ENCODE data around the gene GPS2.

GPS2 gene

DNA sequence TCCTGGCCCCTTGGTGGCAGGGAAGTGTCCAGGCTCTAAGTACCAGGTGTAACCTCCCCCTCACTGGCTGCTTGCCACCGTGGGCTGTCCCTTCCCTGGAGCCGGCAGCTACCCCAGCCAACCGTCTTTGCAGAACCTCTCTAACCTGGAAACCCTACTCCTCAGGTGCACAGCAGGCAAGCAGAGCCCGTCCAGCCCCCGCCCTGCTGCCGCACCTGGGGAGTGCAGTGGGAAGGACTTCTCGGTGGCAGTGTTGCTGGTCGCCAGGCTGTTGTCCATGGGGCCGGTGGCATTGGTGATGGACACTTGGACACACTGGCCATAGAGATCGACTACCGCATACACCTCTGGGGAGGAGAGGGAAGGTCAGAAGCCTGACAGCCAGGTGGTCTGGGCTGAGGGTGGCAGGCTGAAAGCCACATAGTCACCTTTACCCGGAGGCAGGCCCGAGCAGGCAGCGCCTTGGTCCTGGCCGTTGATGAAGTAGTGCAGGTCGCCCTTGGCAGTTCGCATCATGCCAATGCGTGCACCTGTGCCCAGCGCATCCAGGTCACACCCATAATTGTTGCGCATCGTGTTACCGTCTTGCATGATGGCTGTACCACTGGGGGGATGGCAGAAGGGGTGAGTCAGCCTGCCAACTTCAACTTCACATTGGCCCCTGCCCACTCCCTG, 7.5 kb upstream of the GPS2 start:
- ChIA-PET CTCF (interaction anchor here (0.6 to 5.2 kb wide), 8 partner anchors 9 to 238 kb away, joined by 3 to 50 read pairs (median 3); partner anchors contain the start of genes ACAP1 and SLC2A4), POLR2A (interaction anchor here (1.0 to 1.3 kb wide), 2 partner anchors 9 to 13 kb away, joined by 4 read pairs; no protein-coding TSS in a partner anchor)
- Histone ChIP-seq H3K4me3 (ENCODE audit: low read depth, low read length) (no peak overlapping the region), H3K36me3 (ENCODE audit: control insufficient read depth in 2 of 2, insufficient read depth in 1 of 2, low read length in 2 of 2) (peaks cover 41 to 90% of the 10 kb centered on the region in 2 experiments), H3K27ac (ENCODE audit: extremely low read depth, low read depth, low read length) (no peak overlapping the region), H3K9me3 (ENCODE audit: control insufficient read depth, insufficient read depth, low read depth, low read length) (no peaks in the 10 kb centered on the region), H3K4me1 (ENCODE audit: control insufficient read depth, insufficient read depth, low read length) (peaks cover under 1% of the 10 kb centered on the region; the same call in 1 of the 2 replicates)
- TF ChIP-seq, protein P1, sequence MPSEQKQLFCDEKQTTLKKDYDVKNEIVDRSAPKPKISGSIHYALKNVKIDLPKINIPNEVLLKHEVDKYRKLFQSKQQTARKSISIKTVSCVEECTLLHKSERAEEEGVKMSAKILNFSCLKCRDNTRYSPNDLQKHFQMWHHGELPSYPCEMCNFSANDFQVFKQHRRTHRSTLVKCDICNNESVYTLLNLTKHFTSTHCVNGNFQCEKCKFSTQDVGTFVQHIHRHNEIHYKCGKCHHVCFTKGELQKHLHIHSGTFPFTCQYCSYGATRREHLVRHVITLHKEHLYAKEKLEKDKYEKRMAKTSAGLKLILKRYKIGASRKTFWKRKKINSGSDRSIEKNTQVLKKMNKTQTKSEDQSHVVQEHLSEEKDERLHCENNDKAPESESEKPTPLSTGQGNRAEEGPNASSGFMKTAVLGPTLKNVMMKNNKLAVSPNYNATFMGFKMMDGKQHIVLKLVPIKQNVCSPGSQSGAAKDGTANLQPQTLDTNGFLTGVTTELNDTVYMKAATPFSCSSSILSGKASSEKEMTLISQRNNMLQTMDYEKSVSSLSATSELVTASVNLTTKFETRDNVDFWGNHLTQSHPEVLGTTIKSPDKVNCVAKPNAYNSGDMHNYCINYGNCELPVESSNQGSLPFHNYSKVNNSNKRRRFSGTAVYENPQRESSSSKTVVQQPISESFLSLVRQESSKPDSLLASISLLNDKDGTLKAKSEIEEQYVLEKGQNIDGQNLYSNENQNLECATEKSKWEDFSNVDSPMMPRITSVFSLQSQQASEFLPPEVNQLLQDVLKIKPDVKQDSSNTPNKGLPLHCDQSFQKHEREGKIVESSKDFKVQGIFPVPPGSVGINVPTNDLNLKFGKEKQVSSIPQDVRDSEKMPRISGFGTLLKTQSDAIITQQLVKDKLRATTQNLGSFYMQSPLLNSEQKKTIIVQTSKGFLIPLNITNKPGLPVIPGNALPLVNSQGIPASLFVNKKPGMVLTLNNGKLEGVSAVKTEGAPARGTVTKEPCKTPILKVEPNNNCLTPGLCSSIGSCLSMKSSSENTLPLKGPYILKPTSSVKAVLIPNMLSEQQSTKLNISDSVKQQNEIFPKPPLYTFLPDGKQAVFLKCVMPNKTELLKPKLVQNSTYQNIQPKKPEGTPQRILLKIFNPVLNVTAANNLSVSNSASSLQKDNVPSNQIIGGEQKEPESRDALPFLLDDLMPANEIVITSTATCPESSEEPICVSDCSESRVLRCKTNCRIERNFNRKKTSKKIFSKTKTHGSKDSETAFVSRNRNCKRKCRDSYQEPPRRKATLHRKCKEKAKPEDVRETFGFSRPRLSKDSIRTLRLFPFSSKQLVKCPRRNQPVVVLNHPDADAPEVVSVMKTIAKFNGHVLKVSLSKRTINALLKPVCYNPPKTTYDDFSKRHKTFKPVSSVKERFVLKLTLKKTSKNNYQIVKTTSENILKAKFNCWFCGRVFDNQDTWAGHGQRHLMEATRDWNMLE (tag by site-specific recombination; conservative IDR thresholded peaks at IDR 0.05; ENCODE audit: low read depth), result no peak
- TF ChIP-seq ZNF626 (tag by site-specific recombination; IDR thresholded peaks at IDR 0.05) (no peak), ZNF785 (tag by site-specific recombination; IDR thresholded peaks at IDR 0.05) (no peak), ZNF354C (tag by site-specific recombination; IDR thresholded peaks at IDR 0.05; ENCODE audit: borderline replicate concordance, low read depth) (no peak), YY2 (tag by site-specific recombination; IDR thresholded peaks at IDR 0.05) (no peak), ZNF2 (tag by site-specific recombination; IDR thresholded peaks at IDR 0.05) (no peak), ZNF155 (tag by site-specific recombination; IDR thresholded peaks at IDR 0.05) (no peak), ZNF214 (tag by site-specific recombination; IDR thresholded peaks at IDR 0.05; ENCODE audit: borderline replicate concordance) (no peak), ZNF394 (tag by site-specific recombination; IDR thresholded peaks at IDR 0.05; ENCODE audit: borderline replicate concordance) (no peak), ZNF707 (tag by site-specific recombination; IDR thresholded peaks at IDR 0.05) (no peak)
- TF ChIP-seq, protein P2, sequence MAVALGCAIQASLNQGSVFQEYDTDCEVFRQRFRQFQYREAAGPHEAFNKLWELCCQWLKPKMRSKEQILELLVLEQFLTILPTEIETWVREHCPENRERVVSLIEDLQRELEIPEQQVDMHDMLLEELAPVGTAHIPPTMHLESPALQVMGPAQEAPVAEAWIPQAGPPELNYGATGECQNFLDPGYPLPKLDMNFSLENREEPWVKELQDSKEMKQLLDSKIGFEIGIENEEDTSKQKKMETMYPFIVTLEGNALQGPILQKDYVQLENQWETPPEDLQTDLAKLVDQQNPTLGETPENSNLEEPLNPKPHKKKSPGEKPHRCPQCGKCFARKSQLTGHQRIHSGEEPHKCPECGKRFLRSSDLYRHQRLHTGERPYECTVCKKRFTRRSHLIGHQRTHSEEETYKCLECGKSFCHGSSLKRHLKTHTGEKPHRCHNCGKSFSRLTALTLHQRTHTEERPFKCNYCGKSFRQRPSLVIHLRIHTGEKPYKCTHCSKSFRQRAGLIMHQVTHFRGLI (tag by site-specific recombination; IDR thresholded peaks at IDR 0.05), result no peak
- TF ChIP-seq, protein P3, sequence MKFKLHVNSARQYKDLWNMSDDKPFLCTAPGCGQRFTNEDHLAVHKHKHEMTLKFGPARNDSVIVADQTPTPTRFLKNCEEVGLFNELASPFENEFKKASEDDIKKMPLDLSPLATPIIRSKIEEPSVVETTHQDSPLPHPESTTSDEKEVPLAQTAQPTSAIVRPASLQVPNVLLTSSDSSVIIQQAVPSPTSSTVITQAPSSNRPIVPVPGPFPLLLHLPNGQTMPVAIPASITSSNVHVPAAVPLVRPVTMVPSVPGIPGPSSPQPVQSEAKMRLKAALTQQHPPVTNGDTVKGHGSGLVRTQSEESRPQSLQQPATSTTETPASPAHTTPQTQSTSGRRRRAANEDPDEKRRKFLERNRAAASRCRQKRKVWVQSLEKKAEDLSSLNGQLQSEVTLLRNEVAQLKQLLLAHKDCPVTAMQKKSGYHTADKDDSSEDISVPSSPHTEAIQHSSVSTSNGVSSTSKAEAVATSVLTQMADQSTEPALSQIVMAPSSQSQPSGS (tag by site-specific recombination; IDR thresholded peaks at IDR 0.05; ENCODE audit: low read depth), result no peak

DNA sequence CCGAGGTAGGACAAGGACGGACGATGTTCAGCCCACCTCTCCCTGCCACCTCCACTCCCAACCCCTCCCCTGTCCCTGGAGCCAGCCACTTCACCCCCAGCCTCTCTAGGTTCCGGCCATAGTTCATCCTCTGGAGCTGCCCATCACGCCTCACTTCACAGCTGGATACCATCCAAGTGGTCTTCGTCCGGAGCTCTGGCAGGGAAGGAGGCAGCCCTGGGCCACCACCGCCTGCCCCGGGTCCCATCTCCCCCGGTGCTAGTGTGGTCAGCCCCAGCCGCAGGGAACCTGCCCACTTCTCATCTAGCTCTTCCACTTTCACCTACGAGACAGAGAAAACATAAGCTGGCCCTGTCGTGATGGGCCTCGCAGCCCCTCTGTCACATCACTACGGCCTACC, 6.3 kb upstream of the GPS2 start:
- ChIA-PET POLR2A (interaction anchor here (1.0 to 1.3 kb wide), 2 partner anchors 8 to 12 kb away, joined by 4 read pairs; no protein-coding TSS in a partner anchor), CTCF (interaction anchor here (0.7 to 1.2 kb wide), 5 partner anchors 8 to 300 kb away, joined by 3 to 8 read pairs (median 5); partner anchors contain the start of gene SLC2A4)
- TF ChIP-seq, protein P4, sequence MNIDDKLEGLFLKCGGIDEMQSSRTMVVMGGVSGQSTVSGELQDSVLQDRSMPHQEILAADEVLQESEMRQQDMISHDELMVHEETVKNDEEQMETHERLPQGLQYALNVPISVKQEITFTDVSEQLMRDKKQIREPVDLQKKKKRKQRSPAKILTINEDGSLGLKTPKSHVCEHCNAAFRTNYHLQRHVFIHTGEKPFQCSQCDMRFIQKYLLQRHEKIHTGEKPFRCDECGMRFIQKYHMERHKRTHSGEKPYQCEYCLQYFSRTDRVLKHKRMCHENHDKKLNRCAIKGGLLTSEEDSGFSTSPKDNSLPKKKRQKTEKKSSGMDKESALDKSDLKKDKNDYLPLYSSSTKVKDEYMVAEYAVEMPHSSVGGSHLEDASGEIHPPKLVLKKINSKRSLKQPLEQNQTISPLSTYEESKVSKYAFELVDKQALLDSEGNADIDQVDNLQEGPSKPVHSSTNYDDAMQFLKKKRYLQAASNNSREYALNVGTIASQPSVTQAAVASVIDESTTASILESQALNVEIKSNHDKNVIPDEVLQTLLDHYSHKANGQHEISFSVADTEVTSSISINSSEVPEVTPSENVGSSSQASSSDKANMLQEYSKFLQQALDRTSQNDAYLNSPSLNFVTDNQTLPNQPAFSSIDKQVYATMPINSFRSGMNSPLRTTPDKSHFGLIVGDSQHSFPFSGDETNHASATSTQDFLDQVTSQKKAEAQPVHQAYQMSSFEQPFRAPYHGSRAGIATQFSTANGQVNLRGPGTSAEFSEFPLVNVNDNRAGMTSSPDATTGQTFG (tag by site-specific recombination; IDR thresholded peaks at IDR 0.05; ENCODE audit: borderline replicate concordance), result no peak
- TF ChIP-seq ZNF114 (tag by site-specific recombination; IDR thresholded peaks at IDR 0.05) (no peak), ZNF664 (tag by site-specific recombination; IDR thresholded peaks at IDR 0.05) (no peak), ZNF701 (tag by site-specific recombination; IDR thresholded peaks at IDR 0.05) (no peak), MZF1 (tag by site-specific recombination; IDR thresholded peaks at IDR 0.05; ENCODE audit: borderline replicate concordance) (no peak), ZNF596 (tag by site-specific recombination; IDR thresholded peaks at IDR 0.05) (no peak)
- Histone ChIP-seq H3K4me1 (ENCODE audit: control insufficient read depth, insufficient read depth, low read length) (no peaks in the 10 kb centered on the region), H3K4me3 (ENCODE audit: low read depth, low read length) (no peak overlapping the region), H3K9me3 (ENCODE audit: control insufficient read depth, insufficient read depth, low read depth, low read length) (no peaks in the 10 kb centered on the region), H3K36me3 (ENCODE audit: control insufficient read depth in 2 of 2, insufficient read depth in 1 of 2, low read length in 2 of 2) (peaks cover 42 to 90% of the 10 kb centered on the region in 2 experiments), H3K27ac (ENCODE audit: extremely low read depth, low read depth, low read length) (no peak overlapping the region)

Measured in HEK293 (cell line).